PC-9 (cell line): Measurements from ENCODE around the gene IL4I1.

Experiments used
- EZH2 ChIP-seq: fragments of 200-600 bp; sonication (generic); IDR thresholded peaks from 2 replicates; pipeline ENCODE4 v1.8.0; 2017; ENCODE audit warnings: antibody characterized with exemption, low read depth
- TF ChIP-seq, protein P1 (sequence below): fragments of 200-600 bp; sonication (generic); conservative IDR thresholded peaks from 2 replicates; pipeline ENCODE4 v1.6.1; 2017; ENCODE audit warnings: mixed run types, antibody characterized with exemption, mild to moderate bottlenecking, moderate library complexity

DNA sequence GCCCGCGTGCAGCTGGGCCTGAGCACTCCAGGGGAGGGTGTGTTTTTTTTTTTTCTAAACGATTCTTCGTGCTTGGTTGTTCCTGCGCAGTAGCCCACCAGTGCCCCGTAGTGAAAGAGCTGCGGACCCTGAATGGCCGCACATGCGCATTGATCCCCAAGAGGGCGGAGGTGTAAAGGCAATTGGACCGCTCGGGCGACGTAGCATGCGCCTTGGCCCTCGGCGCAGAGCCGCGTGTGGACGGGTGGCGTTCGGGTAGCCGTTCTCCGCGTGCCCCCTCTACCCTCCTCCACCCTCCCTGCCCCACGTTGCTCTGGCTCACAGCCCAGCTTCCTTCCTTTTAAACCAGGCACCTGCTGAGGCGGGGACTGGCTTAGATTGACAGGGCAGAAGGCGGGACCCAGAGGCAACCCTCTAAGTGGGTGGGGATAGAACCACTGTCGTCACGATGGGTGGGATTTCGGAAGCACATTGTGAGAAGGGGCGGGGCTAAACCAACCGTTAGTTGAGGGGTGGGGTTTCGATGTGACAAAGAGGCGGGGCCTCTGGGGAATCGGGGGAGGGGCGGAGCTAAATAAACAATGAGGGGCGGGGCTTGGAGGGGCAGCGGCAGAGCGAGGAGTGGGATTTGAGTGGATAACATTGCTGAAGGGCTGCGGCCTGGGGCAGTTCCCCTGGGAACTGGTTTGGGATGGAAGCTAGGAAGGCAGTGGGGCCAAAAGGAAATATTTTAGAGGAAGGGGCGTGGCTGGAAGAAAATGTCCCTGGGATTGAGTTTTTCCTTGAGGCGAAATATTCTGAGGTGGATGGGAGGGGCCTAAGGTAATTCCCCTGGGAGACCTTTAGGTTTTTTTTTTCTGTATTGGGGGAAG, 33.2 kb upstream of the IL4I1 start:
- TF ChIP-seq, protein P1, sequence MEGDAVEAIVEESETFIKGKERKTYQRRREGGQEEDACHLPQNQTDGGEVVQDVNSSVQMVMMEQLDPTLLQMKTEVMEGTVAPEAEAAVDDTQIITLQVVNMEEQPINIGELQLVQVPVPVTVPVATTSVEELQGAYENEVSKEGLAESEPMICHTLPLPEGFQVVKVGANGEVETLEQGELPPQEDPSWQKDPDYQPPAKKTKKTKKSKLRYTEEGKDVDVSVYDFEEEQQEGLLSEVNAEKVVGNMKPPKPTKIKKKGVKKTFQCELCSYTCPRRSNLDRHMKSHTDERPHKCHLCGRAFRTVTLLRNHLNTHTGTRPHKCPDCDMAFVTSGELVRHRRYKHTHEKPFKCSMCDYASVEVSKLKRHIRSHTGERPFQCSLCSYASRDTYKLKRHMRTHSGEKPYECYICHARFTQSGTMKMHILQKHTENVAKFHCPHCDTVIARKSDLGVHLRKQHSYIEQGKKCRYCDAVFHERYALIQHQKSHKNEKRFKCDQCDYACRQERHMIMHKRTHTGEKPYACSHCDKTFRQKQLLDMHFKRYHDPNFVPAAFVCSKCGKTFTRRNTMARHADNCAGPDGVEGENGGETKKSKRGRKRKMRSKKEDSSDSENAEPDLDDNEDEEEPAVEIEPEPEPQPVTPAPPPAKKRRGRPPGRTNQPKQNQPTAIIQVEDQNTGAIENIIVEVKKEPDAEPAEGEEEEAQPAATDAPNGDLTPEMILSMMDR: 0 out of 2 replicates have a peak, but pooled peaks have one; percentile 6
- TF ChIP-seq EZH2: no peak
